Measurements from ENCODE around the gene PIK3C3. TPM values are rescaled to one million over a fixed set of nuclear protein-coding genes. Genes with fewer than 3 reads are reported as not detected.

The PIK3C3 gene
- total and polyA plus RNA-seq, 2 donors from 2014 or later, result 31.4 to 70.7 TPM

- intact Hi-C loops (cut with DNase I), result no loop called here
- Histone ChIP-seq H3K4me3 (ENCODE audit: low read length in 3 of 3) (no peak overlapping the region), H3K27me3 (ENCODE audit: control insufficient read depth, insufficient read depth, low read length) (no peaks in the 10 kb centered on the region), H3K4me1 (ENCODE audit: control insufficient read depth in 2 of 3, insufficient read depth in 2 of 3, low read depth in 1 of 3, low read length in 3 of 3) (no peaks in the 10 kb centered on the region), H3K9me3 (ENCODE audit: control insufficient read depth in 2 of 3, insufficient read depth in 1 of 3, low read length in 3 of 3) (no peaks in the 10 kb centered on the region), H3K27ac (ENCODE audit: low read depth in 2 of 2, low read length in 2 of 2) (no peak overlapping the region), H3K9ac (ENCODE audit: low read length in 3 of 3) (no peak overlapping the region), H3K36me3 (ENCODE audit: control insufficient read depth in 2 of 3, insufficient read depth in 3 of 3, low read length in 3 of 3) (peaks cover 6 to 16% (median 7%) of the 10 kb centered on the region in 3 donors)
- no peak for FAIRE-seq
- TF ChIP-seq CTCF (IDR thresholded peaks at IDR 0.05; ENCODE audit: borderline replicate concordance, extremely low read depth, insufficient read depth), result no peak
- DNase-seq, result peak in 2 of 5 donors; percentile 24 to 52
Observed at GRCh38 chr18:42082415-42083234, 127.6 kb downstream of the PIK3C3 start.

- DNase-seq (no peak), FAIRE-seq (no peak)
- H3K36me3 ChIP-seq (ENCODE audit: control insufficient read depth in 2 of 3, insufficient read depth in 3 of 3, low read length in 3 of 3), result peaks cover 0 to 4% (median 0%) of the 10 kb centered on the region in 3 donors
- H3K4me3 ChIP-seq (ENCODE audit: low read length in 3 of 3), result no peak overlapping the region
- intact Hi-C loops (cut with DNase I), result no loop called here
- H3K9ac ChIP-seq (ENCODE audit: low read length in 3 of 3), result no peak overlapping the region
- no peak overlapping the region for H3K27ac ChIP-seq (ENCODE audit: low read depth in 2 of 2, low read length in 2 of 2)
- no peaks in the 10 kb centered on the region for H3K9me3 ChIP-seq (ENCODE audit: control insufficient read depth in 2 of 3, insufficient read depth in 1 of 3, low read length in 3 of 3)
- H3K27me3 ChIP-seq (ENCODE audit: control insufficient read depth, insufficient read depth, low read length), result no peaks in the 10 kb centered on the region
- TF ChIP-seq CTCF (IDR thresholded peaks at IDR 0.05; ENCODE audit: borderline replicate concordance, extremely low read depth, insufficient read depth), result no peak
- no peaks in the 10 kb centered on the region for H3K4me1 ChIP-seq (ENCODE audit: control insufficient read depth in 2 of 3, insufficient read depth in 2 of 3, low read depth in 1 of 3, low read length in 3 of 3)
Observed at GRCh38 chr18:42086288-42086687, 131.3 kb downstream of the PIK3C3 start.

GRCh38 chr18:42087235-42087634 is 132.2 kb downstream of the PIK3C3 start:
- Histone ChIP-seq H3K9ac (ENCODE audit: low read length in 3 of 3) (no peak overlapping the region), H3K27ac (ENCODE audit: low read depth in 2 of 2, low read length in 2 of 2) (no peak overlapping the region), H3K9me3 (ENCODE audit: control insufficient read depth in 2 of 3, insufficient read depth in 1 of 3, low read length in 3 of 3) (no peaks in the 10 kb centered on the region), H3K27me3 (ENCODE audit: control insufficient read depth, insufficient read depth, low read length) (no peaks in the 10 kb centered on the region), H3K4me3 (ENCODE audit: low read length in 3 of 3) (no peak overlapping the region), H3K36me3 (ENCODE audit: control insufficient read depth in 2 of 3, insufficient read depth in 3 of 3, low read length in 3 of 3) (peaks cover 0 to under 1% (median 0%) of the 10 kb centered on the region in 3 donors), H3K4me1 (ENCODE audit: control insufficient read depth in 2 of 3, insufficient read depth in 2 of 3, low read depth in 1 of 3, low read length in 3 of 3) (no peaks in the 10 kb centered on the region)
- no peak for FAIRE-seq
- intact Hi-C loops (cut with DNase I), result no loop called here
- no peak for TF ChIP-seq CTCF (IDR thresholded peaks at IDR 0.05; ENCODE audit: borderline replicate concordance, extremely low read depth, insufficient read depth)
- no peak for DNase-seq
